ENCODE data around the gene TNP1. TPM values are rescaled to one million over a fixed set of nuclear protein-coding genes. Genes with fewer than 3 reads are reported as not detected.

The TNP1 gene, protein sequence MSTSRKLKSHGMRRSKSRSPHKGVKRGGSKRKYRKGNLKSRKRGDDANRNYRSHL
- not detected for total RNA-seq
- long read RNA-seq = 0 reads

DNA sequence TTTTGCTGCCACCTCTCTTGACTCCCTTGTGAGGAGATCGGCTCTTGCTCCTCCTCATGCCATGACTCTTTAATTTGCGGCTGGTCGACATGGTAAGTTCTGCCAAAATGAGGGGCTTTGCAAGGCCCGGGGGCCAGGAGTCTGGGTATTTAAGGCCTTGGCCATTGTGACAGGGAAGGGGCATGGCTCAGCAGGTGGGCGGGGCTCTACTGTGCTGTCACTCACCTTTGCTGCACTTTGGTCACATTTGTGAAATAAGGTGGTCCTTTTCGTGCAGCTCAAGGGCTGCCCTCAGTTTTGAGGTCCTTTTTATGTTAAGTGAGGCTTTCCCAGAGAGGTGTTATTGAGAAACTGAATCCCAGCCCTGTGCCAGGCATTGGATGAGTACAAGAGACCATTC, at the start of gene TNP1:
Gene TNP1, minus strand, starts transcription at position 121 of the 400 bp plus-strand sequence. Its CDS starts 30 bp downstream, at position 91.
- DNase-seq (ENCODE audit: missing footprints) (no peak), ATAC-seq (no peak)
- intact Hi-C loops (cut with DNase I) = no loop called here

DNA sequence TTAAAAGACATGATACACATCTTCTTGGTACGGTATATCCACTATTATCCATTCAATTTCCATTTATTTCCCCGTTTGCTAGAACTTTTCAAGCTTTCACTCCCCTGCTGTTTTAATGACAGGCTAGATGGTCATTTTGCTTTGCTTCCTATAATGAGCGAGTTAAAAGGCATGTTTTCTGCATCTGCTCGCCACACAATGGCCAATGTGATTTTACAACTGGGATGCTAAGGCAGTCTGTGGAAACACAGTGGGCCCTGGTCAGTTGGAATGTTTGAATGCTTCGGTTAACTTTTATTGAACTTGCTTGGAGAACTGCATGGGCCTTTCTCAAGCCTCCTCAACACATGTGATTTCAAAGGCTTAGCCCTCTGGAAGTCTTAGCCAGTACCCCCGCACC, 48.4 kb upstream of the TNP1 start:
- intact Hi-C loops (cut with DNase I) = no loop called here
- DNase-seq (ENCODE audit: missing footprints) (no peak), ATAC-seq (no peak)

- ATAC-seq (no peak), DNase-seq (ENCODE audit: missing footprints) (no peak)
- intact Hi-C loops (cut with DNase I) = no loop called here
These were observed 45.9 kb upstream of the TNP1 start for GRCh38 chr2:216905649-216906329.

GRCh38 chr2:216904974-216905373, 45.1 kb upstream of the TNP1 start:
- intact Hi-C loops (cut with DNase I) = no loop called here
- ATAC-seq (no peak), DNase-seq (ENCODE audit: missing footprints) (no peak)

DNA sequence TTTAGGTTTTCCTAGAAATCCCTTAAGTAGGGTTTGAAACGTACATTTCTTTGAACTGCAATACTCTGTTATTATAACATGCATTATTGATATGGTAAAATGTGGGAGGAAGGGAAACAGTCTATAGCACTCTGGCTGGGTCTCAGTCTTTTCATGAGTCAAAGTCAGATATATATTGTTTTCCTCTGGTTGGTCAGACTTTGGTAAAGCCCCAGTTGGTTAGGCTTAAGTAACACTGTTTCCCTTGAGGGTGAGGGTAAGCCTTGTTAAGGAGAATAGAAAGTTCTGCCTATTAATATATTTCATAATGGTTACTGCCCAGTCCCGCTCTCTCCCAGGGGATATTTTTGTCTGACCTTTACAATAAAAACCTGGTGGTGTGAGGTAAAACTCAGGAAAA, 44.7 kb upstream of the TNP1 start:
- DNase-seq (ENCODE audit: missing footprints) (no peak), ATAC-seq (no peak)
- intact Hi-C loops (cut with DNase I) = no loop called here

GRCh38 chr2:216903470-216903869, 43.6 kb upstream of the TNP1 start:
- no peak for DNase-seq (ENCODE audit: missing footprints)
- ATAC-seq = no peak
- intact Hi-C loops (cut with DNase I) = no loop called here

GRCh38 chr2:216901273-216901672, 41.4 kb upstream of the TNP1 start:
- DNase-seq (ENCODE audit: missing footprints) = no peak
- ATAC-seq = no peak
- intact Hi-C loops (cut with DNase I) = no loop called here

DNA sequence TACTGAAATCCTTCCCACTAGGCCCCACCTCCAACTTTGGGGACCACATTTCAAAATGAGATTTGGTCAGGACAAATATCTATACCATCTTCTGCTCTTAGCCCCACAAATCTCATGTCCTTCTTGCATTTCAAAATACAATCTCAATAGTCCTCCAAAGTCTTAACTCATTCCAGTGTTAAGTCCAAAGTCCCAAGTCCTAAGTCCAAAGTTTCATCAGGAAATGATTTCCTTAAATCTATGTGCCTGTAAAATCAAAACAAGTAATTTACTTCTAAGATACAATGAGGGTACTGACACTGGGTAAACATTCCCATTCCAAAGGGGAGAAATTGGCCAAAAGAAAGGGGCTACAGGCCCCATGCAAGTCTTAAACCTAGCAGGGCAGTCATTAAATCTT, 40.5 kb upstream of the TNP1 start:
- DNase-seq (ENCODE audit: missing footprints) = no peak
- no peak for ATAC-seq
- intact Hi-C loops (cut with DNase I) = no loop called here

GRCh38 chr2:216897561-216898203, 37.8 kb upstream of the TNP1 start:
- ATAC-seq (no peak), DNase-seq (ENCODE audit: missing footprints) (no peak)
- intact Hi-C loops (cut with DNase I) = no loop called here

- ATAC-seq = no peak
- no peak for DNase-seq (ENCODE audit: missing footprints)
- intact Hi-C loops (cut with DNase I) = no loop called here
These were observed 30.3 kb upstream of the TNP1 start for GRCh38 chr2:216890138-216890537.

DNA sequence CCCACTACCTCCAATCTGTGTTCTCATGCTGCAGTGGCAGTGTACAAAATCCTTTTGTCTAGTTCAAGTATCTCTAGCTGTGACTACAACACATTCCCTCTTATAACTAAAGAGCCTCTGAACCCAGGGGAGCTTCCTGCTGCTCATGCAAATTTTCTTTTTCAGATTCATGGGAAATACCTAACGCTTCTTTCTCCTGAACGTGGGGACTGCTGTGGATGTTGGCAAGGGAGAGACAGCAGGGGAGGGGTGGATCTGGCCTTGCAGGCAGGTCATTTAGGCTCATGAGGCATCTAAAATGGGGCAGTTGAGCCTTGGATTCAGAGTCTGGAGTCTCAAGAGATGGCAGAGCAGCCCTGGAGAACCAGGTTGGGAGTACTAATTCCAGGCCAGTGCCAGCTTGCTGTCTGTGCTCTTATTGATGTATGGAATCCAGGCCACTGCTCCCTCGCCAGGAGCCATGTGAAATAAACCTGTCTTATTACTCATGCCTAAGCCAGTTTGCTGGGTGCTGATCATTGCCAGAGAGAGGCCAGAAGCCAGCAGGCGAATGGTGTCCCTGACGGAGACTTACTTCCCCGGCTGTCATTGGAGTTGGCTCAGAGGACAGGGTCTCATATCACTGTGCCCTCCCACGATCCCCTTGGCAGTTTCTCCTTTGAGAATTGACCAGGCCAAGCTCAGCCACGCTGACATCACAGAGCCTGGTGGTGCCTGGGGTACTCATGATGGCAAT, 29.2 kb upstream of the TNP1 start:
- DNase-seq (ENCODE audit: missing footprints) = no peak
- peak; percentile 53 for ATAC-seq
- intact Hi-C loops (cut with DNase I) = no loop called here

GRCh38 chr2:216888081-216888480, 28.2 kb upstream of the TNP1 start:
- intact Hi-C loops (cut with DNase I) = no loop called here
- DNase-seq (ENCODE audit: missing footprints) = no peak
- ATAC-seq = no peak

GRCh38 chr2:216887138-216887537, 27.3 kb upstream of the TNP1 start:
- DNase-seq (ENCODE audit: missing footprints) (no peak), ATAC-seq (peak; percentile 22)
- intact Hi-C loops (cut with DNase I) = no loop called here

DNA sequence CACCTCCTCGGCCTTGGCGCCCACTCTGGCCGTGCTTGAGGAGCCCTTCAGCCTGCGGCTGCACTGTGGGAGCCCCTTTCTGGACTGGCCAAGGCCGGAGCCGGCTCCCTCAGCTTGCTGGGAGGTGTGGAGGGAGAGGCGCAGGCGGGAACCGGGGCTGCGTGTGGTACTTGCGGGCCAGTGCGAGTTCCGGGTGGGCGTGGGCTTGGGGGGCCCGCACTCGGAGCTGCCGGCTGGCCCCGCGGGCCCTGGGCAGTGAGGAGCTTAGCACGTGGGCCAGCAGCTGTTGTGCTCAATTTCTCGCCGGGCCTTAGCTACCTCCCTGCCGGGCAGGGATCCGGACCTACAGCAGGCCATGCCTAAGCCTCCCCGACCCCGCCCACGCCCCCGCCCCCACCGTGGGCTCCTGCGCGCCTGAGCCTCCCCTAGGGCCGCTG, 25.3 kb upstream of the TNP1 start:
- DNase-seq (ENCODE audit: missing footprints) = no peak
- intact Hi-C loops (cut with DNase I) = no loop called here
- no peak for ATAC-seq

DNA sequence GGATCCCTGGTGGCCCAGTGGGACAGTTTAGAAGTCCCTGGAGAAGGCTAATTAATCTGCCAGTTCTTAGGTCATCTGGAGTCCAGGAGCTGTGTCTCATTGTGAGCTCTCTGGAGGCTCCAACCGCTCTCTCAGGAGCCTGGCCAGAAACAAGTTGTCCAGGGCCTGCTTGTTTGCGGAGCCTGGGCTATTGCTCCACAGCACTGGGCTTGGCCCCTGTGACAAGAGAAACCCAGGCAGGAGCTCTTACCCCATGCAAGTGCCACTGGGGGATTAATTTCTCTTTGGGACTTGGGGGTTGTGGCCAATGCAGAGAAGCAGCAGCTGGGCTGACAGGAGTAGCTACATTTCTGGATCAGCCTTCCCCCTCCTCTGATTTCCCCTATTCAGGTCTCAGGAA, 24.5 kb upstream of the TNP1 start:
- intact Hi-C loops (cut with DNase I) = no loop called here
- ATAC-seq (peak; percentile 27), DNase-seq (ENCODE audit: missing footprints) (peak; percentile 66)

- ATAC-seq (peak; percentile 11), DNase-seq (ENCODE audit: missing footprints) (no peak)
- intact Hi-C loops (cut with DNase I) = no loop called here
These were observed 23.0 kb upstream of the TNP1 start for GRCh38 chr2:216882876-216883275.

DNA sequence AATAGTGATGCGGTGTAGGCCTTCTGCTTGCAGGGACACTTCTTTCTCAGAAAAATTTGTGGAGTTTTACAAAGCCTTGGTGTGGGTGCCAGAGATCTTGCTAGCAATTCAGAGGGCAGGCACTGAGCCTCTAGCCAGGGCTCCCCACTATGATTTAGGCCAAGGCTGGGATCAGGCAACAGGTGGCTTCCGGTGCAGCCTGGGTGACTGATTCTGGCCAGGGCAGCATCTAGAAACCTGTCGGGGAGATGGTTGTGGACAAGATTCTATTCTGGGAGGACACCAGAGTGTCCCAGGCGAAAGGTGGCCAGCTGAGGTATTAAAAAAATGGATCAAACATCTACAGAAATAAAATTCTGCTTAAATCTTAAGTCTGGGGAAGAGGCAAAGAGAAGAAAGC, 21.5 kb upstream of the TNP1 start:
- ATAC-seq (no peak), DNase-seq (ENCODE audit: missing footprints) (no peak)
- intact Hi-C loops (cut with DNase I) = no loop called here

- ATAC-seq = no peak
- intact Hi-C loops (cut with DNase I) = no loop called here
- DNase-seq (ENCODE audit: missing footprints) = no peak
These were observed 20.8 kb upstream of the TNP1 start for GRCh38 chr2:216880509-216881184.

GRCh38 chr2:216879727-216880508, 20.1 kb upstream of the TNP1 start:
- DNase-seq (ENCODE audit: missing footprints) = no peak
- intact Hi-C loops (cut with DNase I) = no loop called here
- no peak for ATAC-seq

Measured in Right ventricle myocardium inferior (tissue), 1 donor.